OCI-LY3 (cell line): Measurements from ENCODE around the gene MYL7.

ENCODE experiments used
- H2AFZ ChIP-seq: fragments of 200-600, 300-600 bp; shearing (Covaris generic); 2 replicates; pipeline ENCODE4 v1.6.0; 2014; ENCODE audit warnings: antibody characterized with exemption, low read depth, low read length
- H3K27ac ChIP-seq: fragments of 200-600, 300-600 bp; sonication (generic); 2 replicates; pipeline ENCODE4 v1.5.1; 2014; ENCODE audit warnings: mild to moderate bottlenecking, low read length, moderate library complexity, mixed read lengths
- H3K27me3 ChIP-seq: fragments of 200-600, 300-600 bp; sonication (generic); 2 replicates; pipeline ENCODE4 v1.6.1; 2014; ENCODE audit warnings: low read depth, low read length, mixed read lengths
- H3K36me3 ChIP-seq: fragments of 200-600, 300-600 bp; sonication (generic); replicated peaks from 2 replicates; pipeline ENCODE3; 2014; ENCODE audit warnings: low read depth, low read length, mixed read lengths
- H3K4me1 ChIP-seq: fragments of 300-600, 200-600 bp; sonication (generic); 2 replicates; pipeline ENCODE4 v1.6.1; 2014; ENCODE audit warnings: low read length, mixed read lengths
- H3K4me2 ChIP-seq: fragments of 200-600, 300-600 bp; sonication (generic); 2 replicates; pipeline ENCODE4 v1.6.1; 2014; ENCODE audit warnings: low read length, mixed read lengths
- H3K4me3 ChIP-seq: fragments of 300-600, 200-600 bp; sonication (generic); 2 replicates; pipeline ENCODE4 v1.5.1; 2014; ENCODE audit warnings: antibody characterized with exemption, mild to moderate bottlenecking, low read length, moderate library complexity
- H3K79me2 ChIP-seq: fragments of 300-600, 200-600 bp; shearing (Covaris generic); 2 replicates; pipeline ENCODE4 v1.6.1; 2014; ENCODE audit warnings: mild to moderate bottlenecking, low read length, mixed read lengths
- H3K9ac ChIP-seq: fragments of 300-600, 200-600 bp; shearing (Covaris generic); 2 replicates; pipeline ENCODE4 v1.6.0; 2014; ENCODE audit warnings: mild to moderate bottlenecking, low read length, moderate library complexity
- H3K9me3 ChIP-seq: fragments of 200-600, 300-600 bp; shearing (Covaris generic); 2 replicates; pipeline ENCODE4 v1.6.1; 2014; ENCODE audit warnings: low read length, mixed read lengths; ENCODE audit not compliant: insufficient read depth
- H4K20me1 ChIP-seq: fragments of 200-600, 300-600 bp; sonication (generic); 2 replicates; pipeline ENCODE4 v1.6.1; 2016; ENCODE audit warnings: low read length, mixed read lengths; ENCODE audit not compliant: insufficient read depth
- CTCF ChIP-seq: fragments of 200-600, 300-600 bp; sonication (generic); IDR thresholded peaks from 2 replicates; pipeline ENCODE4 v1.5.1; 2014; ENCODE audit warnings: antibody characterized with exemption, low read length, low read depth
- EZH2phosphoT487 ChIP-seq: fragments of 200-600 bp; shearing (Covaris generic); IDR thresholded peaks from 2 replicates; pipeline ENCODE4 v1.6.1; 2018; ENCODE audit warnings: antibody characterized with exemption, mixed run types, low read depth

Gene MYL7

GRCh38 chr7:44161371-44161770 lies 20.2 kb upstream of the MYL7 start:
- Histone ChIP-seq H3K9me3 (no peaks in the 10 kb centered on the region), H3K4me3 (no peak overlapping the region), H3K4me2 (no peak overlapping the region), H3K27me3 (no peaks in the 10 kb centered on the region), H3K4me1 (no peaks in the 10 kb centered on the region), H4K20me1 (no peaks in the 10 kb centered on the region), H3K9ac (no peak overlapping the region), H2AFZ (no peak overlapping the region), H3K27ac (no peak overlapping the region), H3K36me3 (no peaks in the 10 kb centered on the region), H3K79me2 (no peaks in the 10 kb centered on the region)
- no peak for TF ChIP-seq EZH2phosphoT487
- TF ChIP-seq CTCF, result no peak

- H3K4me2 ChIP-seq, result no peak overlapping the region
- H3K9ac ChIP-seq, result no peak overlapping the region
- TF ChIP-seq CTCF (no peak), EZH2phosphoT487 (no peak)
- H3K27me3 ChIP-seq, result no peaks in the 10 kb centered on the region
- no peaks in the 10 kb centered on the region for H3K4me1 ChIP-seq
- H4K20me1 ChIP-seq, result no peaks in the 10 kb centered on the region
- no peak overlapping the region for H3K4me3 ChIP-seq
- H3K27ac ChIP-seq, result no peak overlapping the region
- no peak overlapping the region for H2AFZ ChIP-seq
- H3K36me3 ChIP-seq, result no peaks in the 10 kb centered on the region
- no peaks in the 10 kb centered on the region for H3K79me2 ChIP-seq
- no peaks in the 10 kb centered on the region for H3K9me3 ChIP-seq
These were observed 18.9 kb upstream of the MYL7 start for GRCh38 chr7:44159824-44160630.

DNA sequence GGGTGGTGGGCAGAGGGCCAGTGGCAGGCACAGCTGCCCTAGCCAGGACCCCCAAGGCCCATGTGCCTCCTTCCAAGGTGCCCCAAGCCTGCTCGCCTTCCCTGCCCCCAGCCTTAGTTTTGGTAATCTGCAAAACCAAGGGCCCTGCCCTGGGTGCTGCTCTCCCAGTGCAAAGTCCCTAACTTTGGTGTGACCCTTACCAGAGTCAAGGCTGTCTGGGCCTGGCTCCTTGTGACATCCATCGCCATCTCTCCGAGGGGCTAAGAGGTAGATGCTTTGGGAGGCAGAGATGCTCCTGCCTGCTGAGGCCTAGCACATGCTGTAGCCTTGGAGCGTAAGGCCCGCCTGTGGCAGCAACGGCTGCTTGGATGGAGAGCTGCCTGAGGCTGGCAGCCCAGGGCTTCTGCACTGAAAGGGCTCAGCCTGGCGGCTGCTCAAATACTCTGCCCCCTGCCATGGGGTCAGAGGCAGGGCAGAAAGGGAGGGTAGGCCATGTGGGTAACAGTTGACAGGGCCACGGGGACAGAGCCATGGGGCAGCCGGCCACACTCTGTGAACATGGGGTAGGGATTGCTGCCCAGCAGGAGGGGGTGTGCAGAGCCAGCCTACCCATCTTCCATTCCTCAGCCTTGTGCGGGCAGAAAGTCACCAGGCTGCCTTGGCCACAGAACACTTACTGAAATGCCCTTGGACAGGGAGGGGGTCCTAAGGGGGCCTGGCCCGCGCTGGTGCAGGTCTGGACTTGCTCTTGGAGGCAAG lies 17.9 kb upstream of the MYL7 start:
- H3K36me3 ChIP-seq, result no peaks in the 10 kb centered on the region
- no peaks in the 10 kb centered on the region for H4K20me1 ChIP-seq
- no peaks in the 10 kb centered on the region for H3K4me1 ChIP-seq
- no peak for TF ChIP-seq EZH2phosphoT487
- no peak for TF ChIP-seq CTCF
- no peak overlapping the region for H3K27ac ChIP-seq
- H3K4me3 ChIP-seq, result no peak overlapping the region
- no peak overlapping the region for H3K4me2 ChIP-seq
- no peak overlapping the region for H3K9ac ChIP-seq
- no peaks in the 10 kb centered on the region for H3K27me3 ChIP-seq
- no peak overlapping the region for H2AFZ ChIP-seq
- no peaks in the 10 kb centered on the region for H3K79me2 ChIP-seq
- H3K9me3 ChIP-seq, result no peaks in the 10 kb centered on the region

GRCh38 chr7:44158096-44158872 lies 17.2 kb upstream of the MYL7 start:
- Histone ChIP-seq H3K27ac (no peak overlapping the region), H3K79me2 (no peaks in the 10 kb centered on the region), H3K9me3 (no peaks in the 10 kb centered on the region), H3K27me3 (no peaks in the 10 kb centered on the region), H2AFZ (no peak overlapping the region), H3K9ac (no peak overlapping the region), H3K4me3 (no peak overlapping the region), H4K20me1 (no peaks in the 10 kb centered on the region), H3K4me1 (no peaks in the 10 kb centered on the region), H3K4me2 (no peak overlapping the region), H3K36me3 (no peaks in the 10 kb centered on the region)
- no peak for TF ChIP-seq CTCF
- no peak for TF ChIP-seq EZH2phosphoT487
